ENCODE data around the gene INTS1. TPM values are rescaled to one million over a fixed set of nuclear protein-coding genes. Genes with fewer than 3 reads are reported as not detected.

The INTS1 gene
- total and polyA plus RNA-seq, 3 donors from 2014 or later = 142 to 185 (median 142) TPM

- intact Hi-C loops (cut with DNase I; ENCODE audit: low total_unique reads) = no loop called here
- Histone ChIP-seq H3K27ac (peak overlapping the region; percentile 92 to 94), H3K36me3 (ENCODE audit: low read depth, missing control alignments) (no peaks in the 10 kb centered on the region), H3K27me3 (no peaks in the 10 kb centered on the region), H3K9me3 (no peaks in the 10 kb centered on the region), H3K4me1 (peaks cover 39% of the 10 kb centered on the region), H3K4me3 (no peak overlapping the region)
- TF ChIP-seq CTCF (IDR thresholded peaks at IDR 0.05) = no peak
- TF ChIP-seq POLR2A (IDR thresholded peaks at IDR 0.05) = no peak
- WGBS, 2 donors = 68 to 76% methylated on average over 4 to 7 of the region's 7 CpGs
- DNase-seq = no peak
Measured at GRCh38 chr7:1536455-1536742, 32.2 kb upstream of the INTS1 start.

GRCh38 chr7:1535701-1536454 is 31.7 kb upstream of the INTS1 start:
- intact Hi-C loops (cut with DNase I; ENCODE audit: low total_unique reads) = no loop called here
- peaks cover 40% of the 10 kb centered on the region for H3K4me1 ChIP-seq
- no peaks in the 10 kb centered on the region for H3K27me3 ChIP-seq
- H3K4me3 ChIP-seq = no peak overlapping the region
- TF ChIP-seq POLR2A (IDR thresholded peaks at IDR 0.05) (no peak), CTCF (IDR thresholded peaks at IDR 0.05) (no peak)
- H3K9me3 ChIP-seq = no peaks in the 10 kb centered on the region
- WGBS, 2 donors = 87 to 89% methylated on average over 16 to 41 of the region's 42 CpGs
- DNase-seq = no peak
- H3K27ac ChIP-seq = peak overlapping the region; percentile 92 to 94
- H3K36me3 ChIP-seq (ENCODE audit: low read depth, missing control alignments) = no peaks in the 10 kb centered on the region

DNA sequence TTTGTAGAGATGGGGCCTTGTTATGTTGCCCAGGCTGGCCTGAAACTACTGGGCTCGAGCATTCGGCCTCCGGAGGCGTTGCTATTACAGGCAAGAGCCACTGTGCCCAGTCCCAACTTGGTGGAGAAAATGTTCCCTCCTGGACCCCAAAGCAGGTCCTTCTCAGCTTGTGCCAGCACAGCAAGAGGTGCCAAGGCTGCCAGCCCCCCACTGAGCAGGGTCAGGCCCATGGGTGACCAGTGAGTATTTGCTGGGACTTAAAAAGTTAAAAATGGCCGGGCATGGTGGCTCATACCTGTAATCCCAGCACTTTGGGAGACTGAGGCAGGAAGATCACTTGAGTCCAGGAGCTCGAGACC is 30.9 kb upstream of the INTS1 start:
- H3K36me3 ChIP-seq (ENCODE audit: low read depth, missing control alignments) = no peaks in the 10 kb centered on the region
- TF ChIP-seq CTCF (IDR thresholded peaks at IDR 0.05) (no peak), POLR2A (IDR thresholded peaks at IDR 0.05) (no peak)
- H3K27me3 ChIP-seq = no peaks in the 10 kb centered on the region
- no peaks in the 10 kb centered on the region for H3K9me3 ChIP-seq
- H3K4me1 ChIP-seq = peaks cover 42% of the 10 kb centered on the region
- no peak overlapping the region for H3K27ac ChIP-seq
- intact Hi-C loops (cut with DNase I; ENCODE audit: low total_unique reads) = no loop called here
- H3K4me3 ChIP-seq = no peak overlapping the region
- WGBS, 2 donors = 61 to 71% methylated on average over 4 to 6 of the region's 6 CpGs
- DNase-seq = no peak

DNA sequence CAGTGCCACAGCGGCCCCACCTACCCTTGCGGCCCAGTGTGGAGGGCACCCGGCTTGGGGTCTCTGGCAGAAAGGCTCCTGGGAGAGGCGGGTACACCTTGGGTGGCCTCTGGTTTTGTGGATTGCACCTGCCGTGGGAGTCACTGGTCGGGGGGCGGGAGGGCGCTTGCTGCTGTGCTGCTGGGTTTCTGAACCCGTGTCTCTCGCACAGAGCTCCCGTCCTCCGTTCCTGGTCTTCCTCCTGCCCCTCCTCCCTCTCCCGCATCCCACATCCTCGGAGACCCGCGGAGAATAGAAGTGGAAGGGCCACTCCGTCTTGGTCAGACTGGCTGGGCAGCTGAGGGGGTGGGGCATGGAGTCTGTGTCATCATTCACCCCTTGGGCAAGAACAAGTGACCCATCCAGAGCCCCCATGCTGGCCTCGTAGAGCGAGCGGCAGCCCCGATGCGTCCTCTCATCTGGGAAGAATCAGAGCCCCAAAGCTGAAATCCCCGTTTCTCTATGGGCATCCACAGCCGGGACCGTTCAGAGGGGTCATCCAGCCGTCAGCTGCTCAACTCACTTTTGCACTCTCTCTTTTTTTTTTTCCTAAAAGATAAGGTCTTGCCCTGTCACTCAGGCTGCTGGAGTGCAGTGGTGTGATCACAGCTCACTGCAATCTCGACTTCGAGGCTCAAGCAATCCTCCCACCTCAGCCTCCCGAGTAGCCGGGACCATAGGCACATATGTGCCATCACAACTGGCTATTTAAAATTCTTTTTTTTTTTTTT is 30.3 kb upstream of the INTS1 start:
- TF ChIP-seq CTCF (IDR thresholded peaks at IDR 0.05) (no peak), POLR2A (IDR thresholded peaks at IDR 0.05) (no peak)
- 77 to 91% methylated on average over 20 to 30 of the region's 30 CpGs for WGBS, 2 donors
- no peaks in the 10 kb centered on the region for H3K27me3 ChIP-seq
- no peaks in the 10 kb centered on the region for H3K9me3 ChIP-seq
- intact Hi-C loops (cut with DNase I; ENCODE audit: low total_unique reads) = no loop called here
- H3K4me1 ChIP-seq = peaks cover 42% of the 10 kb centered on the region
- H3K27ac ChIP-seq = no peak overlapping the region
- H3K4me3 ChIP-seq = no peak overlapping the region
- DNase-seq = no peak
- H3K36me3 ChIP-seq (ENCODE audit: low read depth, missing control alignments) = no peaks in the 10 kb centered on the region

Data from testis (tissue), 3 donors.